Lower leg skin (tissue), 4 donors: ENCODE data around the gene SLC1A7. TPM values are rescaled to one million over a fixed set of nuclear protein-coding genes. Genes with fewer than 3 reads are reported as not detected.
A peak's percentile ranks its signal among the peaks of the same experiment; 100 is the strongest.

Source experiments
- DNase-seq, 2 donors: peaks; one replicate each; pipeline ENCODE4 v3.0.0-alpha.2; 2019; ENCODE audit warnings: low spot score in 2 of 2
- H3K4me3 ChIP-seq: fragments of 200-600 bp; sonication (generic); 2 replicates; pipeline ENCODE4 v1.5.1; 2017; ENCODE audit warnings: mild to moderate bottlenecking, low read depth; ENCODE audit not compliant: poor library complexity, severe bottlenecking
- CTCF ChIP-seq, 3 donors: fragments of 450-650 bp; IDR thresholded peaks; one replicate each; pipeline ENCODE4 v1.5.1; 2016; ENCODE audit warnings: antibody characterized with exemption in 3 of 3, mild to moderate bottlenecking in 3 of 3, moderate library complexity in 2 of 3
- POLR2A ChIP-seq, 2 donors: fragments of 450-650 bp; IDR thresholded peaks; one replicate each; pipeline ENCODE4 v1.6.1; 2016 to 2017; ENCODE audit warnings: antibody characterized with exemption in 2 of 2, mild to moderate bottlenecking in 1 of 2, moderate library complexity in 1 of 2
- WGBS, 2 donors: methylation state at CpG; one replicate each; pipeline ENCODE4 v1.1.5; 2018; 5-methylcytosine and 5-hydroxymethylcytosine counted together
- intact Hi-C: fragments of 100-400 bp; cut with DNase I; formaldehyde crosslinking; loops from one replicate; pipeline ENCODE4 v1.15.0; 2023; ENCODE audit warnings: low total_unique reads
- total RNA-seq, 4 donors: library from RNA; depleted of rRNA; stranded (reverse); fragments of >200 nt; gene quantifications; one replicate each; pipeline ENCODE4 v1.1.0, GENCODE V29; 2016

SLC1A7 gene
- total RNA-seq, 4 donors from 2014 or later: not detected

GRCh38 chr1:53165408-53165961 lies 23.0 kb upstream of the SLC1A7 start:
- intact Hi-C loops: no loop called here
- DNase-seq: no peak
- H3K4me3 ChIP-seq: no peak overlapping the region
- WGBS, 2 donors: 65 to 73% methylated on average over 5 of the region's 5 CpGs
- TF ChIP-seq CTCF (IDR thresholded peaks at IDR 0.05) (no peak), POLR2A (IDR thresholded peaks at IDR 0.05) (no peak)

- WGBS, 2 donors: 81 to 87% methylated on average over 10 of the region's 10 CpGs
- no peak overlapping the region for H3K4me3 ChIP-seq
- intact Hi-C loops: no loop called here
- TF ChIP-seq POLR2A (IDR thresholded peaks at IDR 0.05) (no peak), CTCF (IDR thresholded peaks at IDR 0.05) (no peak)
- DNase-seq: peak in 1 of 2 donors; percentile 5
Observed at GRCh38 chr1:53163291-53163768, 20.9 kb upstream of the SLC1A7 start.

- TF ChIP-seq CTCF (IDR thresholded peaks at IDR 0.05) (no peak), POLR2A (IDR thresholded peaks at IDR 0.05) (no peak)
- no peak overlapping the region for H3K4me3 ChIP-seq
- 75 to 87% methylated on average over 5 of the region's 5 CpGs for WGBS, 2 donors
- no peak for DNase-seq
- intact Hi-C loops: no loop called here
Observed at GRCh38 chr1:53162621-53163020, 20.2 kb upstream of the SLC1A7 start.

- DNase-seq: peak in 1 of 2 donors; percentile 23
- intact Hi-C loops: no loop called here
- WGBS, 2 donors: 67 to 91% methylated on average over 2 of the region's 2 CpGs
- no peak overlapping the region for H3K4me3 ChIP-seq
- no peak for TF ChIP-seq POLR2A (IDR thresholded peaks at IDR 0.05)
- no peak for TF ChIP-seq CTCF (IDR thresholded peaks at IDR 0.05)
Observed at GRCh38 chr1:53160924-53161378, 18.5 kb upstream of the SLC1A7 start.

GRCh38 chr1:53158900-53159299 lies 16.5 kb upstream of the SLC1A7 start:
- intact Hi-C loops: no loop called here
- TF ChIP-seq POLR2A (IDR thresholded peaks at IDR 0.05) (no peak), CTCF (IDR thresholded peaks at IDR 0.05) (no peak)
- 89 to 91% methylated on average over 1 of the region's 1 CpG for WGBS, 2 donors
- no peak overlapping the region for H3K4me3 ChIP-seq
- no peak for DNase-seq

- no peak overlapping the region for H3K4me3 ChIP-seq
- TF ChIP-seq POLR2A (IDR thresholded peaks at IDR 0.05): no peak
- TF ChIP-seq CTCF (IDR thresholded peaks at IDR 0.05): no peak
- intact Hi-C loops: no loop called here
- 69 to 73% methylated on average over 3 of the region's 3 CpGs for WGBS, 2 donors
- DNase-seq: peak in 1 of 2 donors; percentile 6
Observed at GRCh38 chr1:53156783-53157182, 14.3 kb upstream of the SLC1A7 start.
